BLaER1 (cell line): ENCODE data around the gene RASSF5.

ENCODE experiments used
- H3K27ac ChIP-seq: shearing (Covaris generic); formaldehyde crosslinking; 2 replicates; pipeline ENCODE4 v1.8.1; 2022
- H3K27me3 ChIP-seq: shearing (Covaris generic); formaldehyde crosslinking; 2 replicates; pipeline ENCODE4 v1.8.1; 2022
- H3K36me3 ChIP-seq: shearing (Covaris generic); formaldehyde crosslinking; 2 replicates; pipeline ENCODE4 v1.8.1; 2022
- H3K4me1 ChIP-seq: shearing (Covaris generic); formaldehyde crosslinking; 2 replicates; pipeline ENCODE4 v1.8.1; 2022
- H3K4me2 ChIP-seq: shearing (Covaris generic); formaldehyde crosslinking; 2 replicates; pipeline ENCODE4 v1.8.1; 2022
- H3K4me3 ChIP-seq: shearing (Covaris generic); formaldehyde crosslinking; 2 replicates; pipeline ENCODE4 v1.8.1; 2022
- H3K9ac ChIP-seq: shearing (Covaris generic); formaldehyde crosslinking; 2 replicates; pipeline ENCODE4 v1.8.1; 2022
- H3K9me3 ChIP-seq: shearing (Covaris generic); formaldehyde crosslinking; 2 replicates; pipeline ENCODE4 v1.8.1; 2022
- H4K20me1 ChIP-seq: shearing (Covaris generic); formaldehyde crosslinking; 2 replicates; pipeline ENCODE4 v1.8.1; 2022
- Cebpa-rat ChIP-seq: shearing (Covaris generic); IDR thresholded peaks from 2 replicates; pipeline ENCODE4 v1.8.1; 2022

The RASSF5 gene

DNA sequence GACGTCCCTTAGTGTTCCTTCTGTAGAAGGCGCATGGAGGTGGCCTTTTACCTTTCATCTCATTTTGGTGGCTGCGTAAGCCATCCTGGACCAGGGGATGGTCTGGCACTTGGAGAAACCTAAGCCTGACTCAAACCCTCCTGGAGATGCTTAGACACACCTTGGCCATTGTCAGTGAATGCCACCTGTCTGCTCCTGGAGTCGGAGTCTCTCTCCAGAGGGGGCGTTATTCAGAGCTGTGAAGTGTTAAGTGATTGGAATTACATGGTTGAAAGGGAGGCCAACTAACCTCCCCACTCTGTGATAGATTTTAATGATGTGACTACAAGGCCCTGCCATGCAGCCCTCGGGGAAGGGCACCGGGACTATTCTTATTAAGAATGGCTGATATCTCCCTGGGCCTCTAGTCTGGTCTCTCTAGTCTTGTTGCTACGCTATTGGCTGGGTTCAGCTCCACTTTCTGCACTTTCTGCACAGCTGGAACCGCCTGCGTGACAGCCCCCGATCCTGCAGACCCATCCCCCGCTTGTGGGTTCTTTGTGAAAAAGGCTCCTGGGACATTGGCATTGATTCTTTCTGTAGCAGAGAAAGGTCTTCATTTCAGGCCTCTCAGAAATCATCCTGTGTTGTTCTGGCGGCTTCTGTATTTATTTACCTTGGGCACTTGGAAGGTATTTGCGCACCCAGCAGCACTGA is 4.2 kb downstream of the RASSF5 start:
- Histone ChIP-seq H4K20me1 (peaks cover 89% of the 10 kb centered on the region), H3K4me2 (peak overlapping the region; percentile 99), H3K9ac (peak overlapping the region; percentile 36), H3K9me3 (no peaks in the 10 kb centered on the region), H3K27ac (peak overlapping the region; percentile 45; the same call in 1 of the 2 replicates), H3K4me1 (peaks cover 95% of the 10 kb centered on the region), H3K36me3 (no peaks in the 10 kb centered on the region), H3K27me3 (peaks cover 29% of the 10 kb centered on the region), H3K4me3 (peak overlapping the region; percentile 51)
- no peak for TF ChIP-seq Cebpa-rat

GRCh38 chr1:206512058-206512850 is 4.9 kb downstream of the RASSF5 start:
- Histone ChIP-seq H3K4me2 (peak overlapping the region; percentile 99), H4K20me1 (peaks cover 96% of the 10 kb centered on the region), H3K4me1 (peaks cover 96% of the 10 kb centered on the region), H3K27ac (peak overlapping the region; percentile 45; the same call in 1 of the 2 replicates), H3K9ac (peak overlapping the region; percentile 36), H3K4me3 (peak overlapping the region; percentile 51), H3K9me3 (no peaks in the 10 kb centered on the region), H3K36me3 (no peaks in the 10 kb centered on the region), H3K27me3 (peaks cover 23% of the 10 kb centered on the region)
- TF ChIP-seq Cebpa-rat: no peak

- TF ChIP-seq Cebpa-rat: no peak
- H3K9me3 ChIP-seq: no peaks in the 10 kb centered on the region
- peak overlapping the region; percentile 13; the same call in 1 of the 2 replicates for H3K4me3 ChIP-seq
- peaks cover 20% of the 10 kb centered on the region for H3K27me3 ChIP-seq
- H3K36me3 ChIP-seq: no peaks in the 10 kb centered on the region
- peaks cover 100% of the 10 kb centered on the region for H3K4me1 ChIP-seq
- peak overlapping the region; percentile 36 for H3K9ac ChIP-seq
- H3K4me2 ChIP-seq: peak overlapping the region; percentile 99
- 0 out of 2 replicates have a peak overlapping the region, but pooled peaks have one; percentile 45 for H3K27ac ChIP-seq
- H4K20me1 ChIP-seq: peaks cover 99% of the 10 kb centered on the region
Observed at GRCh38 chr1:206512851-206513180, 5.5 kb downstream of the RASSF5 start.

GRCh38 chr1:206513312-206514111 is 6.2 kb downstream of the RASSF5 start:
- H3K4me1 ChIP-seq: peaks cover 96% of the 10 kb centered on the region
- H3K27ac ChIP-seq: peak overlapping the region; percentile 15; the same call in 1 of the 2 replicates
- TF ChIP-seq Cebpa-rat: no peak
- H3K4me3 ChIP-seq: no peak overlapping the region
- peaks cover 13% of the 10 kb centered on the region for H3K27me3 ChIP-seq
- peak overlapping the region; percentile 99 for H3K4me2 ChIP-seq
- H3K9ac ChIP-seq: 0 out of 2 replicates have a peak overlapping the region, but pooled peaks have one; percentile 36
- H4K20me1 ChIP-seq: peaks cover 96% of the 10 kb centered on the region
- H3K9me3 ChIP-seq: no peaks in the 10 kb centered on the region
- H3K36me3 ChIP-seq: peaks cover 3% of the 10 kb centered on the region; the same call in 1 of the 2 replicates

GRCh38 chr1:206514813-206515387 is 7.6 kb downstream of the RASSF5 start:
- H3K4me2 ChIP-seq: peak overlapping the region; percentile 99
- H4K20me1 ChIP-seq: peaks cover 90% of the 10 kb centered on the region
- H3K4me1 ChIP-seq: peaks cover 82% of the 10 kb centered on the region

GRCh38 chr1:206516728-206516990 is 9.3 kb downstream of the RASSF5 start:
- no peak overlapping the region for H3K4me3 ChIP-seq
- no peak overlapping the region for H3K27ac ChIP-seq
- H4K20me1 ChIP-seq: peaks cover 87% of the 10 kb centered on the region
- no peaks in the 10 kb centered on the region for H3K9me3 ChIP-seq
- no peaks in the 10 kb centered on the region for H3K27me3 ChIP-seq
- peaks cover 22% of the 10 kb centered on the region for H3K36me3 ChIP-seq
- TF ChIP-seq Cebpa-rat: no peak
- H3K4me1 ChIP-seq: peaks cover 72% of the 10 kb centered on the region
- peak overlapping the region; percentile 99 for H3K4me2 ChIP-seq
- no peak overlapping the region for H3K9ac ChIP-seq

More at GRCh38 chr1:206514813-206515387, 7.6 kb downstream of the RASSF5 start:
- TF ChIP-seq Cebpa-rat: no peak
- Histone ChIP-seq H3K36me3 (peaks cover 12% of the 10 kb centered on the region), H3K9ac (no peak overlapping the region), H3K4me3 (no peak overlapping the region), H3K9me3 (no peaks in the 10 kb centered on the region), H3K27ac (no peak overlapping the region), H3K27me3 (no peaks in the 10 kb centered on the region)

- no peak for TF ChIP-seq Cebpa-rat
- Histone ChIP-seq H3K9me3 (no peaks in the 10 kb centered on the region), H4K20me1 (peaks cover 77% of the 10 kb centered on the region), H3K36me3 (peaks cover 27% of the 10 kb centered on the region), H3K4me3 (no peak overlapping the region), H3K4me2 (peak overlapping the region; percentile 99), H3K27ac (no peak overlapping the region), H3K4me1 (peaks cover 63% of the 10 kb centered on the region), H3K27me3 (no peaks in the 10 kb centered on the region), H3K9ac (no peak overlapping the region)
Observed at GRCh38 chr1:206517784-206518183, 10.5 kb downstream of the RASSF5 start.

GRCh38 chr1:206518206-206518605 is 10.9 kb downstream of the RASSF5 start:
- Histone ChIP-seq H3K9me3 (no peaks in the 10 kb centered on the region), H3K4me1 (peaks cover 59% of the 10 kb centered on the region), H3K27me3 (no peaks in the 10 kb centered on the region), H3K4me3 (no peak overlapping the region), H3K27ac (no peak overlapping the region), H3K4me2 (no peak overlapping the region; the same call in 1 of the 2 replicates), H3K36me3 (peaks cover 27% of the 10 kb centered on the region), H3K9ac (no peak overlapping the region), H4K20me1 (peaks cover 73% of the 10 kb centered on the region)
- no peak for TF ChIP-seq Cebpa-rat

DNA sequence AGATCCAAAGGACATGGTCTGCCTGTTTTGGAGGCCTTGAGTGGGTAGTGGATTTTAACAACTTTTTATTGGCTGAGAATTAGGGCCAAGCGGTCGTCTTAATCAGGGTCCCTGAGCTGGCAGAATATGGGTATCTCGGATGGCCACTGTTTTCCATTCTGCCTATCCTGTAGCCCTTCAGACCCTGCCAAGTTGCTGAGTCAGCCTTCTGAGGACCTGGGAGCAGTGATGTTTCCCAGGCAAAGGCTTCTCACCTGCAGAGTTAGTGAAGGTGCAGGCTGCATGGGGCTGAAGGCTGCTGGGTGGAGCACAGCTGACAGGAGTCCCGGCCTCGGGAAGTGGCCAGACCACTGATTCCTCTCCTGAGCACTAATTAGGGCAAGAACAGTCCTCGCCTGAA is 11.4 kb downstream of the RASSF5 start:
- no peak overlapping the region for H3K4me2 ChIP-seq
- no peak overlapping the region for H3K9ac ChIP-seq
- no peaks in the 10 kb centered on the region for H3K27me3 ChIP-seq
- no peak overlapping the region for H3K4me3 ChIP-seq
- H3K27ac ChIP-seq: no peak overlapping the region
- peaks cover 68% of the 10 kb centered on the region; the same call in 1 of the 2 replicates for H4K20me1 ChIP-seq
- peaks cover 27% of the 10 kb centered on the region for H3K36me3 ChIP-seq
- H3K9me3 ChIP-seq: no peaks in the 10 kb centered on the region
- no peak for TF ChIP-seq Cebpa-rat
- peaks cover 54% of the 10 kb centered on the region for H3K4me1 ChIP-seq
